Lower leg skin (tissue), 4 donors: Measurements from ENCODE around the gene SNX14. TPM values are rescaled to one million over a fixed set of nuclear protein-coding genes. Genes with fewer than 3 reads are reported as not detected.
"Not testable (repeated sequence)": the region's sequence is repeated elsewhere in the genome, so short reads cannot be mapped to it uniquely, and the experiment has no call there.

Experiments
- DNase-seq, 2 donors: peaks; one replicate each; pipeline ENCODE4 v3.0.0-alpha.2; 2019; ENCODE audit warnings: low spot score in 2 of 2
- H3K4me3 ChIP-seq: fragments of 200-600 bp; sonication (generic); 2 replicates; pipeline ENCODE4 v1.5.1; 2017; ENCODE audit warnings: mild to moderate bottlenecking, low read depth; ENCODE audit not compliant: poor library complexity, severe bottlenecking
- POLR2A ChIP-seq, 2 donors: fragments of 450-650 bp; IDR thresholded peaks; one replicate each; pipeline ENCODE4 v1.6.1; 2016 to 2017; ENCODE audit warnings: antibody characterized with exemption in 2 of 2, mild to moderate bottlenecking in 1 of 2, moderate library complexity in 1 of 2
- WGBS, 2 donors: methylation state at CpG; one replicate each; pipeline ENCODE4 v1.1.5; 2018; 5-methylcytosine and 5-hydroxymethylcytosine counted together
- intact Hi-C: fragments of 100-400 bp; cut with DNase I; formaldehyde crosslinking; loops from one replicate; pipeline ENCODE4 v1.15.0; 2023; ENCODE audit warnings: low total_unique reads
- total RNA-seq, 4 donors: library from RNA; depleted of rRNA; stranded (reverse); fragments of >200 nt; gene quantifications; one replicate each; pipeline ENCODE4 v1.1.0, GENCODE V29; 2016
- TF ChIP-seq, protein P1 (sequence below), 3 donors: fragments of 450-650 bp; IDR thresholded peaks; one replicate each; pipeline ENCODE4 v1.5.1; 2016; ENCODE audit warnings: antibody characterized with exemption in 3 of 3, mild to moderate bottlenecking in 3 of 3, moderate library complexity in 2 of 3

SNX14 gene
- total RNA-seq, 4 donors from 2014 or later, result 38.3 to 75.3 (median 56.6) TPM

GRCh38 chr6:85640821-85641220 is 47.2 kb upstream of the SNX14 start:
- intact Hi-C loops, result no loop called here
- H3K4me3 ChIP-seq, result no peak overlapping the region
- no peak for DNase-seq
- TF ChIP-seq POLR2A (IDR thresholded peaks at IDR 0.05), result no peak
- TF ChIP-seq, protein P1, sequence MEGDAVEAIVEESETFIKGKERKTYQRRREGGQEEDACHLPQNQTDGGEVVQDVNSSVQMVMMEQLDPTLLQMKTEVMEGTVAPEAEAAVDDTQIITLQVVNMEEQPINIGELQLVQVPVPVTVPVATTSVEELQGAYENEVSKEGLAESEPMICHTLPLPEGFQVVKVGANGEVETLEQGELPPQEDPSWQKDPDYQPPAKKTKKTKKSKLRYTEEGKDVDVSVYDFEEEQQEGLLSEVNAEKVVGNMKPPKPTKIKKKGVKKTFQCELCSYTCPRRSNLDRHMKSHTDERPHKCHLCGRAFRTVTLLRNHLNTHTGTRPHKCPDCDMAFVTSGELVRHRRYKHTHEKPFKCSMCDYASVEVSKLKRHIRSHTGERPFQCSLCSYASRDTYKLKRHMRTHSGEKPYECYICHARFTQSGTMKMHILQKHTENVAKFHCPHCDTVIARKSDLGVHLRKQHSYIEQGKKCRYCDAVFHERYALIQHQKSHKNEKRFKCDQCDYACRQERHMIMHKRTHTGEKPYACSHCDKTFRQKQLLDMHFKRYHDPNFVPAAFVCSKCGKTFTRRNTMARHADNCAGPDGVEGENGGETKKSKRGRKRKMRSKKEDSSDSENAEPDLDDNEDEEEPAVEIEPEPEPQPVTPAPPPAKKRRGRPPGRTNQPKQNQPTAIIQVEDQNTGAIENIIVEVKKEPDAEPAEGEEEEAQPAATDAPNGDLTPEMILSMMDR (IDR thresholded peaks at IDR 0.05), result no peak
- WGBS, 2 donors, result 24 to 30% methylated on average over 3 of the region's 3 CpGs

DNA sequence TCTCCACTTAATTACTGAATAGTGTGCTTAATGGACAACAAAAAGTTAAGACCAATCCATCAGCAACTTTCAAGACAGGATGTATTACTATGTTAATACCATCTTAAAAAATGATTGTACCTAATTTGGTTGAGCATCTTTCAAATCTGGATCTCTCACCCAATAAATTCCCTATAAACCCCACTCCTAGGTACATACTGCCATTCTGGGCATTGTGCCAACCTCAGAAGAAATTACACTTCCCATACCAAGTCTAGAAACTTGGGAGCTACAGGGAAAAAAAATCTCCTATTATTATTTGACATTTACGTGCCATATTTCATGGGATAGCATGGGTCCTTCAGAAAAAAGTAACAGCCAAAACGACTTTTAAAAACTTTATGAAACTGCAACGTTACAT is 43.9 kb upstream of the SNX14 start:
- no peak for DNase-seq
- WGBS, 2 donors, result 56 to 81% methylated on average over 3 of the region's 3 CpGs
- no peak overlapping the region for H3K4me3 ChIP-seq
- intact Hi-C loops, result no loop called here
- TF ChIP-seq POLR2A (IDR thresholded peaks at IDR 0.05), result no peak
- TF ChIP-seq, protein P1 (IDR thresholded peaks at IDR 0.05), result no peak

GRCh38 chr6:85632164-85632942 is 38.7 kb upstream of the SNX14 start:
- intact Hi-C loops, result no loop called here
- H3K4me3 ChIP-seq, result no peak overlapping the region
- no peak for DNase-seq
- TF ChIP-seq, protein P1 (IDR thresholded peaks at IDR 0.05), result no peak
- no peak for TF ChIP-seq POLR2A (IDR thresholded peaks at IDR 0.05)
- WGBS, 2 donors, result 95 to 96% methylated on average over 6 of the region's 6 CpGs

DNA sequence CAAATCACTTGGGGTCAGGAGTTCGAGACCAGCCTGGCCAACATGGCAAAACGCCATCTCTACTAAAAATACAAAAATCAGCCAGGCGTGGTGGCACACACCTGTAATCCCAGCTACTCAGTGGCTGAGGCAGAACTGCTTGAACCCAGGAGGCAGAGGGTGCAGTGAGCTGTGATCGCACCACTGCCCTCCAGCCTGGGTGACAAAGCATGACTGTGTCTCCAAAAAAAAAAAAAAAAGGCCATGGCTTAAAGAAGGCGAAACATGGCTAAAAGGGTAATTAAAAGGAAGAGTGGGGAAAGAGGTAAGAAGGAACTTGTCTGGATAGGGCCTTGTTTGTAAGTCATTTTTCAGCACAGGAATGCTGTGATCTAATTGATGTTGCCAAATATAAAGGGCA is 37.5 kb upstream of the SNX14 start:
- DNase-seq, intact Hi-C loops, H3K4me3 ChIP-seq: not testable (repeated sequence)
- WGBS, 2 donors, result 98 to 99% methylated on average over 5 of the region's 5 CpGs

- intact Hi-C loops, result no loop called here
- WGBS, 2 donors, result 91 to 97% methylated on average over 1 of the region's 1 CpG
- TF ChIP-seq POLR2A (IDR thresholded peaks at IDR 0.05), result no peak
- TF ChIP-seq, protein P1 (IDR thresholded peaks at IDR 0.05), result no peak
- no peak for DNase-seq
- H3K4me3 ChIP-seq, result no peak overlapping the region
Measured at GRCh38 chr6:85628353-85628752, 34.7 kb upstream of the SNX14 start.

DNA sequence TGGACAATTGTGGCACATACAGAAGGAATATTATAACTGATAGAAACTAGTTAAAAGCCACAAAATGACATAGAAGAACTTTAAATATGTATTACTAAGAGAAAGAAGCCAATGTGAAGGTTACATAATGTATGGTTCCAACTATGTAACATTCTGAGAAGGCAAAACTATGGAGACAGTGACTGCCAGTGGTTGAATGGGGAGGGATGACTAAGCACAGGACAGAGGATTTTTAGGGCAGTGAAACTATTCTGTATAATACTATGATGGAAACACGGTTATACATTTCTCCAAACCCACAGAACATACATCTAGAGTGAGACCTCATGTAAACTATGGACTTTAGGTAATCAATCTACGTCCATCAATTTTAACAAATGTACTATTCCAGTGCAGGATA is 26.6 kb upstream of the SNX14 start:
- 86 to 96% methylated on average over 2 of the region's 2 CpGs for WGBS, 2 donors
- no peak for DNase-seq
- intact Hi-C loops, result no loop called here
- H3K4me3 ChIP-seq, result no peak overlapping the region
- no peak for TF ChIP-seq POLR2A (IDR thresholded peaks at IDR 0.05)
- TF ChIP-seq, protein P1 (IDR thresholded peaks at IDR 0.05), result no peak
